Fibroblast of skin of right quadriceps (primary cell): ENCODE measurements around the gene PGAM2.
"Not testable (repeated sequence)": the region's sequence is repeated elsewhere in the genome, so short reads cannot be mapped to it uniquely, and the experiment has no call there.

Experiments used
- DNase-seq: peaks from one replicate; pipeline ENCODE4 v3.0.0-alpha.2; 2013

The PGAM2 gene

DNA sequence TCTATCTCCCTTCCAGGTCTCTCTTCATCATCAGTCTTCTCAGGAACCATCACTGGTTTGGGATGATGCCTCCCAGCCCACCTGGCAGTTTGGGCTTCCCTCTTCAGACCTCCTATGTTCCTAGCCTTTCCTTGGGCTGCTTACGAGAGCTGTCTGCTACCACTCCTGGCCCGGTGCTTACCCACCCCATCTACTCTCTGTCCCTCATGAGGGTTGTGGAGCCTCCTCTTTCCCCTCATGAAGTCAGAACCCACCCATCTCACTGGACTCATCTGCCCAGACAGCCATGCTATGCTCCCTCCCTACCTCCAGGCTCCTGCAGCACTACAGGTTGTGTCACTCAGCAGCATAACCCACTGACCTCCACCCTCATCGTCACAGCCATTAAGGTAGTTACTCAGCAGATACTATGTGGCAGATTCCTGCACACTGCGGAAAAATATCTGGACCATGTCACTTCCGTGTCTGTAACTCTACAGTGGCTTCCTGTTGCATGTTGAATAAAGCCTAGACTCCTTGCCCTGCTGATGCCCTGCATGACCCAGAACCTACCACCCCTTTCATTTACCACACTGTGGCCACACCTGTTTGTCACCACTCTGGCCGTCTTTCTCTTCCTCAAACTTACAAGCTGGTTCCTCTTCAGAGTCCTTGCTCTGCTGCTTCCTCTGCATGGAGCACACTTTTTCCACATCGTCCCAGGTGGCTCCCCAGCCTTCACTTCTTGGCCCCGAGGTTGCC, 18.9 kb downstream of the PGAM2 start:
- no peak for DNase-seq

DNA sequence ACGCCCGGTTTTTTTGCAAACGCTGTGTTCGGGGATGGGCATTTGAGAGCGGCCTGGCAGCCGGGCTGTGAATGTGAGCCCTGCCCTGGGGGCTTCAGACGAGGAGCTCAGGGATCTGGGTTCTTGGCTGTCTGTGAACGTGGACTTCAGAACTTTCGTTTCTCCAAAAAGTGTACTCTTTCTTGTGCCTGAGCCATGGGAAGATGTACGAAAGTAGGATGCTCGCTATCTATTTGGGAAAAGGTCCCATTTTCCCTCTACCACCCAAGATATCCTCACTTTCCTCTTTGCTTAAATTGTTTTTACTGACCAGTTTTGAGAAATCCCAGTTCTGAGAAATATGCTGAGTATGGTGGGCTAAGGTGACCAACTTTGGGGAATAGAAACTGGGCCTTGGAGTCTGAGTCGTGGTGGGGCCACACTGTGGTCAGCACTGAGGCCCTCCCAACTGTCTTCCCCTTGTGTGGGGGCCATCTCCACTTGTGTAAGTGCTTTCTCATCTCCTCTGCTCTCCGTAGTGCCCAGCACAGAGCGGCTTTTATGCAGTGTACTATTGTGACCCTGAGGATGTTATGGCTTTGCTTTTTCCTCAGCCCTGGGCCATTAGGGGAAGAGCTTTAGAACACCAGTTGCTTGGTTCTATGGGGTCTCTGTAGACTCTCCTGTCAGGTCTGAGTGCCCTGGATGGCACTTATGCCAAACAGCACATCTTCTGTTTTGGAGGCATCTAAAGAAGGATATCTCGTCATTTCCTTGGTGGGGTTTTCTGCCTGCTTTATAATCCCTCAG, 19.9 kb downstream of the PGAM2 start:
- no peak for DNase-seq

DNA sequence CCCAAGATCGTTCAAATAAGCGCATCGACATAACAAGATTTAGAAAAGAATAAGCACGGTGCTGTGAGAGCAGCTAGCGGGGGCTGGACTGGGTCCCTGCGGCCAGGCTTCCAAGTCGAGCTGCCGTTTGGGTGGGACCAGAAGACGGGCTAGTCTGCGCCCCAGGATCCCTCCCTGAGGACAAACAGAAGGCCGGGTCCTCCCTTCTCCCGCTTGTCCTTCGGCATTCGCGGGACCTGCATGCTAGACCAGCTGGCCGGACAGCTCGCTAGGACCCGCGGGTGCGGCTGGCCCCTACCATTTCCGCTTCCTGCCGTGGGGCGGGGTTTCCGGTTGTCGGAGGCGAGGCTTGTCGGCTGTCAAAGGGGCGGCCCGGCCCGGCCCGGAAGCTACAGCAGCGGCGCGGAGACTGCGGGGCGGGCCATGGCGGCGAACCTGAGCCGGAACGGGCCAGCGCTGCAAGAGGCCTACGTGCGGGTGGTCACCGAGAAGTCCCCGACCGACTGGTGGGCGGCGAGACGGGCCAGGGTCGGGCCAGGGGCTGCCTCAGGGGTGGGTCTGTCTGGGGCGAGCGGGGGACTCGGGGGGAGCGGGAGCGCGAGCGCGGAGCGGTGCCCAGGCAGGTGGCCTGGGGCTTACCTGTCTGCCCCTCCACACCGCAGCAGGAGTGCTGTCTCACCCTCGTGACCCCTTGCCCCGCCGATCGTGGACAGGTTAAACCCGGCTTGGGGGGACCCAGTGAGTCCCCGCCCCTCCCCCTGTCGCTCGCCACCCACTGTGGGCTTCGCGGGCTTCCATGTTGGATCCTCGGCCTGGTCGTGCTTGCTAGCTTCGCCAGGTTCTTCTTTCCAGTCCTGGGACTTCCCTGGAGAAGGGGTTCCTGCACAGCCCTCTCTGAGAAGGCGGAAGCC, 20.8 kb downstream of the PGAM2 start, which contains the start of gene DBNL:
Gene DBNL (plus strand): TSS at position 388 of the 911 bp plus-strand sequence. CDS start 36 bp downstream, at position 424.
- peak; percentile 79 for DNase-seq

DNA sequence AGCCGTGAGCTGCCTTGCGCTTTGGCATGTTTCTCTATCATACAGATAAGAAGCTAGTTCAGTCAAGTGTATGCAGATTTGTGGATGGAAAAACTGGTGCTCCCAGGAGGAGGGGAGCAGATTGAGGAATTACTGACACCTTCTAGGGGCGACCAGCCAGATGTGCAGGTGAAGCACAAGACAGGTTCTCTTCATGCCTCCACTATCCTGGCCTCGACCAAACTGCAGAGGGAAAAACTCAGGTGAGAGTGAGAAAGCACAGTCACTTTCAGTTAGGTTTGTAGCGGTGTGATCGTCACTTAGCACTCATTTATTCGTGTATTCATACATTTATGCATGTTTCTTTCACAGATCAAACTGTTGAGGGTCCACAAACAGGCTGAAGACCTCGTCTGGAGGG, 21.5 kb downstream of the PGAM2 start:
- no peak for DNase-seq

DNA sequence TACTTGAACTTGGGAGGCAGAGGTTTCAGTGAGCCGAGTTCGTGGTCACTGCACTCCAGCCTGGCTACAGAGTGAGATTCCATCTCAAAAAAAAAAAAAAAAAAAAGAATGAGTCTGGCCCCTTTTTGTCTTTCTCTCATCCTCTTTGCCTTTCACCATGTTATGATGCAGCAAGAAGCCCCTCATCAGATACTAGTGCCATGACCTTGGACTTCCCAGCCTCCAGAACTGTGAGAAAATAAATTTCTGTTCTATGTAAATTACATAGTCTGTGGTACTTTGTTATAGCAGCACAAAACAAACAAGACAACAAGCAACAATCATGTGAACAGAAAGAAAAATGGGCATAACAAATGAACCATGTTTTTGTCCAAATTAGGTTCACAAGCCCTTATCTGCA, 23.1 kb downstream of the PGAM2 start:
- DNase-seq: no peak

DNA sequence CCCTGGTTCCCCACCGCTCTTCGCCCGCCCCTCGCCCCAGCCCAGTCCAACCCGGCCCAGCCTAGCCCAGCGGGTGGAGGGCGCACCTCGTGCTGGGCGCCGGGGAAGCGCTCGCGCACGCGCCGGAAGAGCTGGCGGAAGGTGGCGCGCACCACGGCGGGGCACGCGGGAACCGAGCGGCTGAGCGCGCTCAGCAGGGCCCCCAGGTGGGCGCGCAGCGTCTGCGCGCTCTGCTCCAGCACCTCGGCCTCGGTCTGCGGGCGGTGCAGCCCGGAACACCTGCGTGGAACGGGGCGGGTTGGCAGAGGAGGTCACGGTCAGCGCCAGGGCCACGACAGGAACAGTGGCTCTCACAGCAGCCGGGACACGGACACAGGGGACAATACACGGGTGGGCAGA, 24.9 kb downstream of the PGAM2 start:
- not testable (repeated sequence) for DNase-seq

DNA sequence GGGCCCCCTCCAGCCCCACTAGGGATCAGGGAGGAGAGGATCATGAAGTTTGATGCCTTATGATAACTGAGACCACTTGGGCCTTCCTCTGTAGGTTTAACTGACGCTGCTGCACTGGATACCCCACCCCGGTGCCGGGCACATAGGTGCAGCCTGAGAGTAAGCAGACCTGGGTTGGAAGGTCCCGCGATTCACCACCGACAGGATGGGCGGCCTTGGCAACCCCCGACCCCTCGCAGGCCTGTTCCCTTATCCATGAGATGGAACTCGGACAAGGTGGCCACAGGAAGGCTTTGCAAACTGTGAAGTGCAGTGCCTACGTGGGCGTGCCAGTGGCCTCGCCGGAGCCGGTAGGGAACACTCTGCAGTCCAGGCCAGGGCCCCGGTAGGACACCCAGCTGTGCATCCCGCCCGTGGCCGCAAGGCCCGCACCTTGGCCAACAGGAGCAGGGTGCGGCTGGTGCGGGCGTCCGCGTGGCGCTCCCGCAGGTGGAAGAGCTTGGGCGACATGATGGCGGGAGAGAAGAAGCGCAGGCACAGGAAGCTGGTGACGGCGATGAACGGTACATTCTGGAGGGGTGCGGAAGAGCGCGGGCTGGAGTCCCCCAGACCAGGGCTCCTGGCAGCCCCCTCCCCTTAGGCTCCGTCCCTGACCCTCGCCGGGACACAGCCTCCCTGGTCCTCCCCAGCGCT, 25.4 kb downstream of the PGAM2 start:
- not testable (repeated sequence) for DNase-seq

DNA sequence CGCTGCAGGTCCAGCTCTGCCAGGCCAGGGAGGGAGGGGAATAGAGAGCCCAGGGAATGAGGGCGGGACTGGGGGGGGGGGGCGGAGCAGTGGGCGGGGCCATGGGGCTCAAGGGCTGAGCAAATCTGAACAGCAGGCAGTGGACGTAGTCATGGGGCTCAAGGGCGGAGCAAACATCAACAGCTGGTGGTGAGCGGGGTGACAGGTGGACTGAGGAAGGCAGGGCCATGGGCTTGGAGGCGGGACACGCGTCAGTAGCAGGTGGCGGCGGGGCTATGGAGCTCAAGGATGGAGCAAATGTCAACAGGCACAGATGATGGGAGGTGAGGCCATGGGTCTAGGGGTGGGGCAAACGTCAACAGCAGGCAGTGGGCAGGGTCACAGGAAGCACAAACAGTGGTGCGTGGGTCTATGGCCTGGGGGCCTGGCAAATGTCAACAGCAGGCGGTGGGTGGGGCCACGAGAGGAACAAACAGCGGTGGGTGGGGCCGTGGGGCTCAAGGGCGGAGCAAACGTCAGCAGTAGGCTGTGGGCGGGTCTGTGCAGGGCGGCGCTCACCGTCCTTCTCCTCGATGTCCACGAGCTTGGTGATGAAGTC, 26.3 kb downstream of the PGAM2 start:
- not testable (repeated sequence) for DNase-seq

DNA sequence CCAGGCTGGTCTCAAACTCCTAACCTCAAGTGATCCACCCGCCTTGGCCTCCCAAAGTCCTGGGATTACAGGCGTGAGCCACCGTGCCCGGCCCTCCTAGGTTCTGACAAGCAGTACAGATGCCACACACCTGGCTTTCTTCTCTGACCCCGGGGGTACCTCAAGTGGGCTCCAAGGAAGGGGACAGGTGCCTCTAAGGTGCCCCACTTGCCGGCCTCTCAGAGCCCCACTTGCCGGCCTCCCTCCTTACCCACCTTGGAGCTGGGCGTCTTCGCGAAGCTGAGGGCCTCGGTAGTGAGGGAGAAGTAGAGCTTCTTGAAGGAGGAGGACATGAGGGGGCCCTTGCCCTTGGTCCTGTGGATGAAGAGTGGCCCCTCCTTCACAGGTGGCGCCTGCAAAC, 26.8 kb downstream of the PGAM2 start:
- not testable (repeated sequence) for DNase-seq

DNA sequence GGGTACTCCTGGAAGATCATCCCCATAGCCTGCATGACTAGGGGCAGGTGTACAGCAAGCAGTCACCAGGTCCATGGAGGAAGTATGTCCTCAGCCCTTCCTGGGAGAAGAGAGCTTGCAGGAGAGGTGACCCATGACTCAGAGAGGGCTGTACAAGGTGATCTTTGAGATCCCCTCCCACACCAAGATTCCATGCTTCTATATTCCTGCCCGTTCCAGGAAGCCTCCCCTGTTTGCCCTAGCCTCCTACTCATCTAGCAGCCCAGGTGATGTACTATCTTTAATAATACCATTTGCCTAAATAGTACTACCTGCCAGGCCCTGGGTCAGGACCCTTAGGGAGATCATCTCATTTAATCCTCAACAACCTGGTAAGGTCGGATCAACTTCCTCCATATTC, 27.4 kb downstream of the PGAM2 start:
- DNase-seq: not testable (repeated sequence)

DNA sequence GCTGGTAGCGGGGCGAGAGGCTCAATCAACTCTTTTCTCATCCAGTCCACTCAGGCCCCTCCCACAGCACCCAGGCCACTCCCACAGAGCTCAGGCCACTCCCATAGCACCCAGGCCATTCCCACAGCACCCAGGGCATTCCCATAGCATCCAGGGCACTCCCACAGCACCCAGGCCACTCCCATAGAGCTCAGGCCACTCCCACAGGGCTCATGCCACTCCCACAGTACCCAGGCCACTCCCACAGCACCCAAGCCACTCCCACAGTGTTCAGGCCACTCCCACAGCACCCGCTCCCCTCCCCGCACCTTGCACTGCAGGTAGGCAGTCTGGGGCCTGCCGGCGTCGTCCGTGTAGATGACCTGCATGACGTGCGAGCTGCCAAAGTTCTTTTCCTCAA, 29.0 kb downstream of the PGAM2 start:
- DNase-seq: not testable (repeated sequence)

DNA sequence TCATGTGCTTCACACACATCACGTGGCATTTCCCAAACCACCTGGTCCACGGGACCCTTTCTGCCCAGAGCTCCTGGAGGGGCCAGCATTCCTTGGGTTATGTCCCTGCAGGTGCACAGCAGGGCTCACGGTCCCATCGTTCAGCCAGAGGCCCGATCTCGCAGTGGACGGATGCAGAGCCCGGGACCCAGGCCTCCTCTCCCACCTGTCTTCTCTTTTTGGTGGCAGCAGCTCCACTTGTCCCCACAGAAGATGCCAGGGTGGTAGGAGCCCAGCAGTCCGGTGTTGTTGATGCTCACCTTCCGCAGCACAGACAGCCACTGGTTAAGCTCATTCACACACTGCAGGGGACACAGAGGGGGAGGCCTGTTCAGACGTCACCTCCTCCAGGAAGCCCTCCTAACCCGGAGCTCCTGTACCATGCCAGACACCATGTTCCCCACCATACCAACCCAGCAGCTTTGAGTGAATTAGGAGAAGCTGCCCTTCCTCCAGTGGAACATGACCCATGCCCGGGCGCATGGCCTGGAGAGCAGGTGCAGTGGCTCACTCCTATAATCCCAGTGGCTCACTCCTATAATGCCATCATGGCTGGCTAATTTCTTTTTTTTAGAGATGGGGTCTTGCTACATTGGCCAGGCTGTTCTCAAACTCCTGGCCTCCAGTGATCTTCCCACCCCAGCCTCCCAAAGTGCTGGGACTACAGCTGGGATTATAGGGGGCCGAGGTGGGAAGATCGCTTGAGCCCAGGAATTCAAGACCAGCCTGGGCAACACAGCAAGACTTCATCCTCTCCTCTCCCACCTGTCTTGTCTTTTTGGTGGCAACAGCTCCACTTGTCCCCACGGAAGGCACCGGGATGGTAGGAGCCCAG, 31.2 kb downstream of the PGAM2 start:
- DNase-seq: not testable (repeated sequence)

DNA sequence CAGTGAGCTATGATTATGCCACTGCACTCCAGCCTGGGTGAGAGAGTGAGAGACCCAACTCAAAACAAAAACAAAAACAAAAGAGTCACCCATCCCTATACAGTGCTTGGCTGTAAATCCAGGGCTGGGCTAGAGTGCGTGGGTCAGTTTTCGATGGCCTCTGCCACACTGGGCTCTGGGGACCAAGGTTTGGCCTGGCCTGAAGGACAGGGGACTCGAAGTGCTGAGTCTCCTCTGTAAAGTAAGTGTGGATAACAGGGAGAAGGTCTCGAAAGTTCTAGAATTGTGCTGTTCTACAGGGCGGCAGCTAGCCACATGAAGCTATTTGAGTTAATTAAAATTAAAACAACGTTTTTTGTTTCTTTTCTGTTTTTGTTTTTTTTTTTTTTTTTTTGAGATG, 33.3 kb downstream of the PGAM2 start:
- DNase-seq: not testable (repeated sequence)

DNA sequence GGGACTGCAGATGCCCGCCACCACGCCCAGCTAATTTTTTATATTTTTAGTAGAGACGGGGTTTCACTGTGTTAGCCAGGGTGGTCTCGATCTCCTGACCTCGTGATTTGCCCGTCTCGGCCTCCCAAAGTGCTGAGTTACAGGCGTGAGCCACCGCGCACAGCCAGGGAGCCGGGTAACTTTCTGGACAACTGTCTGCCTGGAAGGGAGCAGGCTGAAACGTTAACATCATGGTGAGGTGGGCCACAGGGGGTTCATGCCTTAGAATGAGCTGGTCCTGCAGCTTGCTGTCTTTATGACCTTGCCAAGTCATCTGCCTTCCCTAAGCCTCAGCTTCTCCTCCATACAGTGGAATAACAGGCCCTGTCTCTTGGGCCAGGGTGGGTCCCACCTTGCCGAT, 34.0 kb downstream of the PGAM2 start:
- DNase-seq: not testable (repeated sequence)

DNA sequence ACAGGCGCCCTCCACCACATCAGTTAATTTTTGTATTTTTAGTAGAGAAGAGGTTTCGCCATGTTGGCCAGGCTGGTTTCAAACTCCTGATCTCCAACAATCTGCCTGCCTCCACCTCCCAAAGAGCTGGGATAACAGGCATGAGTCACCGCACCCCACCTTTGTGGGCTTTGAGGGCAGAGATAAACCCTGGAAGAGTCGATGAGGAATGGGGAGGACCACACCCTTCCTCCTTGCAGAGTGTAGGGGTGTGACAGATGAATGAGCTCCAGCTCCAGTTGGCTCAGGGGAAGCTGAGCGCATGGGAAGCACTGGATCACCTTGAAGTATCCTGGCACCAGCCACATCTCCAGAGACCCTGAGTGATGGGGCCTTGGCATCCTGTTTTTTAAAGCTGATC, 35.3 kb downstream of the PGAM2 start:
- DNase-seq: not testable (repeated sequence)

DNA sequence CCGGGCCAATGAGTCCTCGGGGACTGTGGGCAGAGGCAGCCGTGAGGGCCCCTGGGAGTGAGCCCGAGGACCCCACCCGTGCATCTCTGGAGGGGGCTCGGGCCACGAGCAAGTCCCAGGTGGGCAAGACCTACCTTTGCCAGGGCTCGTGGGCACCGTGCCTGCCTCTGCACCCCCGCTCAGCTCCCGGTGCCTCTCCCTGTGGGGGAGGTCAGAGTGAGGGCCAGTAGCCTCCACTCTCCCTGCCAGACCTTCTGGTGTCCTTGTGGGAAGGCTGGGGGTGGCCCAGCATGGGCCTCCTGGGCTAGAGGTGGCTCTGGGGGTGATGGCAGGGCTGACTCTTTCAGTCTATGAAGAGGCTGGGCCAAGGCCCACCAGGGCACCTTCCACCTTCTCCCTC, 35.9 kb downstream of the PGAM2 start:
- not testable (repeated sequence) for DNase-seq

DNA sequence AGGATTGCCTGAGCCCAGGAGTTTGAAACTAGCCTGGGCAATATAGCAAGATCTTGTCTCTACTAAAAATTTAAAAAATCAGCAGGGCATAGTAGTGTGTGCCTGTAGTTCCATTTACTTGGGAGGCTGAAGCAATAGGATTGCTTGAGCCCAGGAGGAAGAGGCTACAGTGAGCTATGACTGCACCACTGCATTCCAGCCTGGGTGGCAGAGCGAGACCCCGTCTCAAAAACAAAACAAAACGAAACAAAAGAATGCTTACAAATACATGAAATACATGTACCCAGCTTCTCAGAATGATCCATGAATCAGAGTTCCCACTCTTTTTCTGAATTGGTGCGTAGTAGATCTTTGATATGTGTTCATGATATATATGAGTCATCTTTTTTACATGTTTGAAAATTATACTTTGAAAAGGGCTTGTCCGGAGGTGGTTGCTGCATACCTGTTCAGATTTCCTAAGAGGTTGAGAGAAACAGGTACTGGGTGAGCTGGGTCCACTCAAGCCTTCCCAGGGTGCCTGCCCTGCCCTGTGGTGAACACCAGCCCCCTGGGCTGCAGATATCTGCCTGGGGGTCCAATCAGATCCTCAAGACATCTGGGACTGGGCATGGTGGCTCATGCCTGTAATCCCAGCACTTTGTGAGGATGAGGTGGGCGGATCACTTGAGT, 42.4 kb downstream of the PGAM2 start:
- not testable (repeated sequence) for DNase-seq

DNA sequence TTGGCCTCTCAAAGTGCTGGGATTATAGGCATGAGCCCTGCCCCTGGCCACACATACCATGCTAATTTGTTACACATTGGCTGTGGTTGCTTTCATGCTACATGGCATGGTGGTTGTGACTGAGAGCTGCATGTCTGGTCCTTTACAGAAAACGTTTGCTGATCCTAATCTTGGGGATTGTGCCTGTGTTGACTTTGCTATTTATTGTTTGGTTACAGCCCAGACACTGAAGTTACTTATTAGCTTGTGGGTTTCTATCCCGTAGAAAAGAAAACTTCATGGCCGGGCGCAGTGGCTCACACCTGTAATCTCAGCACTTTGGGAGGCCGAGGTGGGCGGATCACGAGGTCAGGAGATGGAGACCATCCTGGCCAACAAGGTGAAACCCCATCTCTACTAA, 43.3 kb downstream of the PGAM2 start:
- DNase-seq: not testable (repeated sequence)

DNA sequence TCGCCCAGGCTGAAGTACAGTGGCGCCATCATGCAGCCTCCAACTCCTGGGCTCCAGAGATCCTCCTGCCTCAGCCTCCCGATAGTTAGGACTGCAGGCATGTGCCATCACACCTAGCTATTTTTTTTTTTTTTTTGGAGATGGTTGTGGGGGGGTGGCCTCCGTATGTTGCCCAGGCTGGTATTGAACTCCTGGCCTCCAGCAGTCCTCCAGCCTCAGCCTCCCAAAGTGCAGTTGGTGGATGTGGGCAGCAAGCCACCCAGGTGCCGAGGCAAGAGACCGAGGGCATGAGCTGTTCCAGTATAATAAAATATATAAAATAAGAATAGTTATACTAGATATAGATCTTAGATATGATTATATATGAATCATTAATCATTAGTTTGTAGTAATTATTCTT, 45.5 kb downstream of the PGAM2 start:
- not testable (repeated sequence) for DNase-seq
